SK-N-SH (cell line): ENCODE results near the gene COX7B2. TPM values are rescaled to one million over a fixed set of nuclear protein-coding genes. Genes with fewer than 3 reads are reported as not detected.

Experiments used
- CTCF ChIA-PET: fragments of 300-600, 350-600 bp; formaldehyde crosslinking; extraction: SDS; loops from one replicate; lab custom pipeline; 2021; lab: Yijun Ruan, JAX
- POLR2A ChIA-PET: fragments of 350-600 bp; sonication (Branson Sonifier 250); formaldehyde crosslinking; extraction: SDS; loops from one replicate; lab custom pipeline; 2020; ENCODE audit warnings: antibody characterized with exemption, inconsistent platforms; lab: Yijun Ruan, JAX
- DNase-seq: peaks from one replicate; pipeline ENCODE4 v3.0.0; 2012
- H2AFZ ChIP-seq: fragments of 200-600 bp; sonication (generic); 2 replicates; pipeline ENCODE4 v1.8.1; 2016; ENCODE audit warnings: antibody characterized with exemption, mild to moderate bottlenecking, low read depth
- H3F3A ChIP-seq: fragments of 200-600 bp; sonication (generic); replicated peaks from 2 replicates; pipeline ENCODE3; 2016; ENCODE audit warnings: antibody characterized with exemption, mild to moderate bottlenecking; ENCODE audit not compliant: insufficient read depth
- H3K27ac ChIP-seq, 2 experiments: fragments of 200-500 bp in 1 of 2; fragments of 200-600 bp in 1 of 2; sonication (Bioruptor generic) in 1 of 2; sonication (generic), shearing (Covaris generic) in 1 of 2; 2 replicates each; pipeline versions ENCODE4 v1.5.1 to v1.6.1; 2014 to 2016; ENCODE audit warnings: low read depth in 2 of 2, inconsistent platforms in 1 of 2, low read length in 1 of 2, mild to moderate bottlenecking in 1 of 2, mixed read lengths in 1 of 2
- H3K27me3 ChIP-seq: fragments of 200-600 bp; sonication (generic), shearing (Covaris generic); 2 replicates; pipeline ENCODE4 v1.6.1; 2016; ENCODE audit warnings: mixed run types; ENCODE audit not compliant: insufficient read depth
- H3K36me3 ChIP-seq, 2 experiments: fragments of 200-500 bp in 1 of 2; fragments of 200-600 bp in 1 of 2; sonication (Bioruptor generic) in 1 of 2; sonication (generic) in 1 of 2; replicated peaks in 1 of 2; 2 replicates each; pipeline versions ENCODE3 to v1.5.1; 2014 to 2016; ENCODE audit warnings: low read length in 1 of 2, mild to moderate bottlenecking in 1 of 2; ENCODE audit not compliant: insufficient read depth in 2 of 2, control insufficient read depth in 1 of 2
- H3K4me1 ChIP-seq, 2 experiments: fragments of 200-500 bp in 1 of 2; fragments of 200-600 bp in 1 of 2; sonication (Bioruptor generic) in 1 of 2; sonication (generic), shearing (Covaris generic) in 1 of 2; 2 replicates each; pipeline versions ENCODE4 v1.5.1 to v1.6.1; 2014 to 2016; ENCODE audit warnings: low read depth in 1 of 2, low read length in 1 of 2, mixed run types in 1 of 2; ENCODE audit not compliant: insufficient read depth in 2 of 2, control insufficient read depth in 1 of 2
- H3K4me2 ChIP-seq: fragments of 200-600 bp; sonication (generic), shearing (Covaris generic); 2 replicates; pipeline ENCODE4 v1.6.1; 2017; ENCODE audit warnings: mixed run types
- H3K4me3 ChIP-seq, 2 experiments: fragments of 200-500 bp in 1 of 2; fragments of 200-600 bp in 1 of 2; sonication (Bioruptor generic) in 1 of 2; sonication (generic), shearing (Covaris generic) in 1 of 2; 2 replicates each; pipeline versions ENCODE4 v1.5.1 to v1.8.1; 2014 to 2016; ENCODE audit warnings: low read depth in 2 of 2, inconsistent platforms in 1 of 2, low read length in 1 of 2, mild to moderate bottlenecking in 1 of 2, mixed read lengths in 1 of 2, moderate library complexity in 1 of 2
- H3K79me2 ChIP-seq: fragments of 200-600 bp; sonication (generic); 2 replicates; pipeline ENCODE4 v1.8.1; 2017; ENCODE audit warnings: mild to moderate bottlenecking; ENCODE audit not compliant: insufficient read depth
- H3K9ac ChIP-seq: fragments of 200-600 bp; sonication (generic); 2 replicates; pipeline ENCODE4 v1.6.1; 2017; ENCODE audit warnings: mixed run types
- H3K9me2 ChIP-seq: fragments of 200-600 bp; sonication (generic); 2 replicates; pipeline ENCODE4 v1.6.1; 2017; ENCODE audit warnings: mixed run types
- H3K9me3 ChIP-seq: fragments of 200-600 bp; sonication (generic); 2 replicates; pipeline ENCODE4 v1.6.1; 2017; ENCODE audit warnings: mixed run types, mild to moderate bottlenecking, moderate library complexity
- H4K20me1 ChIP-seq: fragments of 200-600 bp; sonication (generic); 2 replicates; pipeline ENCODE4 v1.6.1; 2017; ENCODE audit warnings: mild to moderate bottlenecking, mixed run types; ENCODE audit not compliant: insufficient read depth
- CHD2 ChIP-seq: fragments of 150-350 bp; IDR thresholded peaks from 2 replicates; pipeline ENCODE4 v1.6.1; 2018; ENCODE audit warnings: low read length; ENCODE audit not compliant: partially characterized antibody
- EP300 ChIP-seq, 2 experiments: IDR thresholded peaks; 2 replicates each; pipeline versions ENCODE4 v1.4.0 to v1.6.1; 2012; ENCODE audit warnings: borderline replicate concordance in 1 of 2, low read depth in 1 of 2, low read length in 1 of 2
- FOSL2 ChIP-seq: IDR thresholded peaks from 2 replicates; pipeline ENCODE4 v1.4.0; 2012; ENCODE audit warnings: low read depth, mild to moderate bottlenecking, moderate library complexity, borderline replicate concordance
- FOXJ3 ChIP-seq: sonication (generic); formaldehyde crosslinking; IDR thresholded peaks from 2 replicates; pipeline ENCODE4 v1.5.1; 2020; ENCODE audit warnings: mild to moderate bottlenecking, missing genetic modification reagents
- FOXM1 ChIP-seq: IDR thresholded peaks from 2 replicates; pipeline ENCODE4 v1.4.0; 2012; ENCODE audit warnings: low read depth, mild to moderate bottlenecking
- GATA2 ChIP-seq: sonication (generic); formaldehyde crosslinking; IDR thresholded peaks from 2 replicates; pipeline ENCODE4 v1.5.0; 2020; ENCODE audit warnings: mild to moderate bottlenecking, missing genetic modification reagents
- IRF3 ChIP-seq: fragments of 150-350 bp; IDR thresholded peaks from 2 replicates; pipeline ENCODE4 v1.6.1; 2016; ENCODE audit warnings: mild to moderate bottlenecking, low read depth, low read length
- MEF2A ChIP-seq: IDR thresholded peaks from 2 replicates; pipeline ENCODE4 v1.4.0; 2012; ENCODE audit warnings: low read depth, borderline replicate concordance
- RAD21 ChIP-seq: IDR thresholded peaks from 2 replicates; pipeline ENCODE4 v1.6.1; 2012; ENCODE audit warnings: mild to moderate bottlenecking, low read length
- REST ChIP-seq: IDR thresholded peaks from 2 replicates; pipeline ENCODE4 v1.6.1; 2012; ENCODE audit warnings: mild to moderate bottlenecking, low read depth, low read length, moderate library complexity
- RFX5 ChIP-seq: IDR thresholded peaks from 2 replicates; pipeline ENCODE4 v1.6.1; 2012; ENCODE audit warnings: mild to moderate bottlenecking, improper control_type of control experiment, low read length
- RXRA ChIP-seq: IDR thresholded peaks from 2 replicates; pipeline ENCODE4 v1.4.0; 2012; ENCODE audit warnings: low read depth, mild to moderate bottlenecking, borderline replicate concordance
- SMC3 ChIP-seq: IDR thresholded peaks from 2 replicates; pipeline ENCODE4 v1.6.1; 2012; ENCODE audit warnings: low read depth, low read length, improper control_type of control experiment
- TCF12 ChIP-seq: IDR thresholded peaks from 2 replicates; pipeline ENCODE4 v1.4.0; 2012
- TEAD4 ChIP-seq: IDR thresholded peaks from 2 replicates; pipeline ENCODE4 v1.4.0; 2012; ENCODE audit warnings: mild to moderate bottlenecking, borderline replicate concordance; ENCODE audit not compliant: insufficient read depth
- ZBTB33 ChIP-seq: IDR thresholded peaks from 2 replicates; pipeline ENCODE4 v1.4.0; 2012; ENCODE audit warnings: low read depth, borderline replicate concordance
- WGBS: methylation state at CpG from one replicate; pipeline ENCODE4 v1.1.6; 2017; ENCODE audit warnings: low lambda C conversion rate; 5-methylcytosine and 5-hydroxymethylcytosine counted together
- polyA plus RNA-seq, 3 experiments: library from polyadenylated mRNA; depleted of rRNA; stranded (reverse); fragments of >200 nt; gene quantifications; 2 replicates each; pipeline ENCODE4 v1.2.3, GENCODE V29; 2012

COX7B2 gene
- polyA plus RNA-seq, 1 of the 3 experiments (the other 2 are of a cell fraction): not detected

- no peak for TF ChIP-seq RAD21
- TF ChIP-seq IRF3: no peak
- TF ChIP-seq FOSL2: no peak
Measured at GRCh38 chr4:46947541-46947940, 38.5 kb upstream of the COX7B2 start (continued).

GRCh38 chr4:46946919-46947536, 38.0 kb upstream of the COX7B2 start:
- H3K9me3 ChIP-seq: no peaks in the 10 kb centered on the region
- H3K36me3 ChIP-seq: no peaks in the 10 kb centered on the region
- CTCF ChIA-PET: no interaction called here
- no peak overlapping the region for H3K4me3 ChIP-seq
- no peaks in the 10 kb centered on the region for H3F3A ChIP-seq
- no peaks in the 10 kb centered on the region for H3K9me2 ChIP-seq
- H3K27ac ChIP-seq: no peak overlapping the region
- POLR2A ChIA-PET: no interaction called here
- H2AFZ ChIP-seq: peak overlapping the region; percentile 38; the same call in 1 of the 2 replicates
- H4K20me1 ChIP-seq: no peaks in the 10 kb centered on the region
- 2% methylated on average over 6 of the region's 6 CpGs for whole genome bisulfite sequencing
- H3K79me2 ChIP-seq: no peaks in the 10 kb centered on the region
- H3K4me2 ChIP-seq: no peak overlapping the region
- peaks cover 0 to 15% of the 10 kb centered on the region in 2 experiments; a peak in 1 of 4 replicates for H3K4me1 ChIP-seq
- H3K9ac ChIP-seq: no peak overlapping the region
- no peak for DNase-seq
- TF ChIP-seq RFX5 (no peak), GATA2 (CRISPR knock-in tag) (no peak), RAD21 (no peak), FOXJ3 (no peak), SMC3 (no peak), MEF2A (no peak), CHD2 (no peak), FOXM1 (no peak), RXRA (no peak), ZBTB33 (no peak), TCF12 (no peak), TEAD4 (no peak), EP300 (IDR thresholded peaks at IDR 0.05; ENCODE audit: borderline replicate concordance in 1 of 2, low read depth in 1 of 2, low read length in 1 of 2) (no peak), REST (no peak), IRF3 (no peak)
- H3K27me3 ChIP-seq: no peaks in the 10 kb centered on the region
